SU-DHL-6 (cell line): Measurements from ENCODE around the gene MED10.
"Not testable (repeated sequence)": the region's sequence is repeated elsewhere in the genome, so short reads cannot be mapped to it uniquely, and the experiment has no call there.

Experiments used
- H2AFZ ChIP-seq: fragments of 200-600 bp; sonication (generic); 2 replicates; pipeline ENCODE4 v1.6.1; 2014; ENCODE audit warnings: low read depth, mild to moderate bottlenecking, moderate library complexity, mixed read lengths, antibody characterized with exemption, low read length; ENCODE audit not compliant: severe bottlenecking
- H3F3A ChIP-seq: fragments of 200-600 bp; shearing (Covaris generic); 2 replicates; pipeline ENCODE4 v1.6.0; 2016; ENCODE audit warnings: antibody characterized with exemption, mild to moderate bottlenecking; ENCODE audit not compliant: insufficient read depth
- H3K27ac ChIP-seq: fragments of 200-600 bp; sonication (generic); 2 replicates; pipeline ENCODE4 v1.5.1; 2016; ENCODE audit warnings: low read depth, mild to moderate bottlenecking, low read length, moderate library complexity, mixed read lengths
- H3K27me3 ChIP-seq: fragments of 200-600 bp; sonication (generic), shearing (Covaris generic); 2 replicates; pipeline ENCODE4 v1.6.0; 2014; ENCODE audit warnings: mild to moderate bottlenecking, low read length
- H3K36me3 ChIP-seq: fragments of 200-600 bp; sonication (generic); 2 replicates; pipeline ENCODE4 v1.6.1; 2014; ENCODE audit warnings: mild to moderate bottlenecking, low read length, mixed read lengths
- H3K4me2 ChIP-seq: fragments of 300-600, 200-600 bp; shearing (Covaris generic), sonication (generic); 2 replicates; pipeline ENCODE4 v1.6.0; 2014; ENCODE audit warnings: low read length, low read depth, mild to moderate bottlenecking; ENCODE audit not compliant: poor library complexity, severe bottlenecking
- H3K4me3 ChIP-seq: fragments of 200-600 bp; sonication (generic); 2 replicates; pipeline ENCODE4 v1.5.1; 2014; ENCODE audit warnings: antibody characterized with exemption, low read length, mild to moderate bottlenecking, mixed read lengths; ENCODE audit not compliant: insufficient read depth, poor library complexity, severe bottlenecking
- H3K79me2 ChIP-seq: fragments of 200-600 bp; sonication (generic); 2 replicates; pipeline ENCODE4 v1.6.1; 2014; ENCODE audit warnings: mild to moderate bottlenecking, low read length, moderate library complexity; ENCODE audit not compliant: insufficient read depth
- H3K9ac ChIP-seq: fragments of 200-600 bp; sonication (generic); 2 replicates; pipeline ENCODE4 v1.7.0; 2014; ENCODE audit warnings: mild to moderate bottlenecking, low read length
- H3K9me2 ChIP-seq: fragments of 200-600 bp; sonication (generic); replicated peaks from 2 replicates; pipeline ENCODE4 v1.6.1; 2014; ENCODE audit warnings: low read length; ENCODE audit not compliant: insufficient read depth
- H3K9me3 ChIP-seq: fragments of 200-600 bp; sonication (generic); 2 replicates; pipeline ENCODE4 v1.6.1; 2014; ENCODE audit warnings: low read length, mixed read lengths; ENCODE audit not compliant: insufficient read depth
- H4K20me1 ChIP-seq: fragments of 200-600 bp; sonication (generic); 2 replicates; pipeline ENCODE4 v1.6.1; 2014; ENCODE audit warnings: low read depth, mild to moderate bottlenecking, antibody characterized with exemption, low read length, moderate library complexity, mixed read lengths
- EZH2phosphoT487 ChIP-seq: fragments of 200-600 bp; sonication (generic), shearing (Covaris generic); conservative IDR thresholded peaks from 2 replicates; pipeline ENCODE4 v1.6.1; 2018; ENCODE audit warnings: mild to moderate bottlenecking, antibody characterized with exemption, low read length, moderate library complexity, mixed read lengths
- TF ChIP-seq, protein P1 (sequence below): fragments of 200-600 bp; sonication (generic); IDR thresholded peaks from one replicate; pipeline ENCODE4 v1.5.1; 2017; ENCODE audit warnings: antibody characterized with exemption, mild to moderate bottlenecking, low read length, moderate library complexity; ENCODE audit not compliant: insufficient read depth, poor library complexity, severe bottlenecking

MED10 gene

DNA sequence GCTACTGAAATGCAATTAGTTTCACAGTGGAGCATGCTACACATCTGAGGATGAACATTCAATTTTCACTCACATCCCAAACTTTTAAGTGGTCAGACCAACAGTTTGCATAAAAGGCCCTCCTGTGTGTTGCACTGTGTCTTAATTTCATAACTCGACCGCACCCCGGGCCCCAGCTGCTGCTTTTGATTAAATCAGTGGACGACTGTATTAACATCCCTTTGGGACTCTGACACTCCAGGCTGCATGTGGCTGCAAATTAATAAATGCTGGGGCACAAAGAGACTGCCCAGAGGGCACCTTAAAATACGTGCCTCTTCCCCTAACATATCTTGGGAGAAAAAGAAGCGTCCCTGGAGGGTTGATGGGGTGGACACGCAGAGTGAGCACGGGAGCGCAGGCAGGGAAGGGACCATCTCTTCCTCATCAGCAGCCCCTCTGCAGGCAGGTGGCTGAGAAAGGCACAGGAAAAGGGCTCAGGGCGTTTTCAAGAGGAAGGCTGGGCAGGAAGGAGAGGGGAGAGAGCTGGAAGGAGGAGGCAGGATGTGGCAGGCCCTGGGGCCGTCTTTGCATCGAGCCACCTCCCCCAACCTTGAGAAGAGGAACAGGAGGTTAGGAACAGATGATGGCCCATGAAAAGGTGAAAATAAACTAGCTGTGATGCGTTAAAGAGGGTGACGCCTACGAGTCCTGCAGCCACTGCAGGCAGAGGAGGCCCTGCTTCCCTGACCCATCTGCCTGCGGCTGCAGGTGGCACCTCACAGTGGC, 18.6 kb downstream of the MED10 start:
- no peaks in the 10 kb centered on the region for H3K79me2 ChIP-seq
- no peak overlapping the region for H3K4me2 ChIP-seq
- no peaks in the 10 kb centered on the region for H4K20me1 ChIP-seq
- TF ChIP-seq, protein P1, sequence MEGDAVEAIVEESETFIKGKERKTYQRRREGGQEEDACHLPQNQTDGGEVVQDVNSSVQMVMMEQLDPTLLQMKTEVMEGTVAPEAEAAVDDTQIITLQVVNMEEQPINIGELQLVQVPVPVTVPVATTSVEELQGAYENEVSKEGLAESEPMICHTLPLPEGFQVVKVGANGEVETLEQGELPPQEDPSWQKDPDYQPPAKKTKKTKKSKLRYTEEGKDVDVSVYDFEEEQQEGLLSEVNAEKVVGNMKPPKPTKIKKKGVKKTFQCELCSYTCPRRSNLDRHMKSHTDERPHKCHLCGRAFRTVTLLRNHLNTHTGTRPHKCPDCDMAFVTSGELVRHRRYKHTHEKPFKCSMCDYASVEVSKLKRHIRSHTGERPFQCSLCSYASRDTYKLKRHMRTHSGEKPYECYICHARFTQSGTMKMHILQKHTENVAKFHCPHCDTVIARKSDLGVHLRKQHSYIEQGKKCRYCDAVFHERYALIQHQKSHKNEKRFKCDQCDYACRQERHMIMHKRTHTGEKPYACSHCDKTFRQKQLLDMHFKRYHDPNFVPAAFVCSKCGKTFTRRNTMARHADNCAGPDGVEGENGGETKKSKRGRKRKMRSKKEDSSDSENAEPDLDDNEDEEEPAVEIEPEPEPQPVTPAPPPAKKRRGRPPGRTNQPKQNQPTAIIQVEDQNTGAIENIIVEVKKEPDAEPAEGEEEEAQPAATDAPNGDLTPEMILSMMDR = no peak
- no peak for TF ChIP-seq EZH2phosphoT487
- H2AFZ ChIP-seq = no peak overlapping the region
- H3K27me3 ChIP-seq = no peaks in the 10 kb centered on the region
- no peaks in the 10 kb centered on the region for H3K36me3 ChIP-seq
- H3K9me2 ChIP-seq = no peaks in the 10 kb centered on the region
- no peaks in the 10 kb centered on the region for H3K9me3 ChIP-seq
- no peak overlapping the region for H3K4me3 ChIP-seq
- H3F3A ChIP-seq = no peaks in the 10 kb centered on the region
- no peak overlapping the region for H3K27ac ChIP-seq
- H3K9ac ChIP-seq = no peak overlapping the region

DNA sequence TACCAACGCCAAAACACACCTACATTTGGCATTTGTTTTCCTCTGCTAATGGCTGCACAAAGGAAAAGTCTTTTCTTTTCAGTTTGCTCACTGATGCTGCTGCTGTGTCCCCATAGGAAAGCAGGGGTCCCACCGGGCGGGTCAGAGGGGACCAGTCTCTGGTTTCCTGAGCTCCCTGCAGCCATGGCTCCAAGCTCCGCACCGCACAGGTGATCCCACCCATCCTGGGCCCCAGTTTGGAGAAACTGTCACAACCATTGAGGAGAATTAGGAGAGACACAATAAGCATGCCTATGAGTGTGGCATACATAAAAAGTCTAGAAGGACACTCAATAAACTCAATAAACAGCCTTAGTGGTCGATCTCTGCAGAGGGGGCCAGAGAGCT, 19.9 kb downstream of the MED10 start:
- no peaks in the 10 kb centered on the region for H4K20me1 ChIP-seq
- no peaks in the 10 kb centered on the region for H3K79me2 ChIP-seq
- H3K9ac ChIP-seq = no peak overlapping the region
- no peak overlapping the region for H2AFZ ChIP-seq
- no peak overlapping the region for H3K4me2 ChIP-seq
- no peaks in the 10 kb centered on the region for H3K36me3 ChIP-seq
- H3K27ac ChIP-seq = no peak overlapping the region
- H3K9me2 ChIP-seq = no peaks in the 10 kb centered on the region
- H3K27me3 ChIP-seq = no peaks in the 10 kb centered on the region
- no peak for TF ChIP-seq EZH2phosphoT487
- no peak overlapping the region for H3K4me3 ChIP-seq
- no peaks in the 10 kb centered on the region for H3F3A ChIP-seq
- H3K9me3 ChIP-seq = no peaks in the 10 kb centered on the region

DNA sequence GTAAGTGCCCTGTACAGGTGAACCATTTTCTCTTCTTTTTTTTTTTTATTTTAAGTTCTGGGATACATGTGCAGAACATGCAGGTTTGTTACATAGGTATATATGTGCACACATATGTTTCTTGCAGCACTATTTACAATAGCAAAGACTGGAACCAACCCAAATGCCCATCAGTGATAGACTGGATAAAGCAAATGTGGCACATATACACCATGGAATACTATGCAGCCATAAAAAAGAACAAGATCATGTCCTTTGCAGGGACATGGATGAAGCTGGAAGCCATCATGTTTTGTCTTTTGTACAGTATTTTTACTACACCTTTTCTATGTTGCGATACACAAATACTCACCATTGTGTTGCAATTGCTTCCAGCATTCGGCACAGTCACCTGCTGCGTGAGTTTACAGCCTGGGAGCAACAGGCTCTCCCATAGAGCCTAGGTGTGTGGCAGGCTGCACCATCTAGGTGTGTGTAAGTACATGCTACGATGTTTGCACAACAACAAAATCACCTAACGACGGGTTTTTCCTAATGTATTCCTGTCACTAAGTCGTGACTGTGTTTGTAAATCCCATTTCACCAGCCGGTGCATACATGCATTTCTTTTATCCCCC, 20.4 kb downstream of the MED10 start:
- H4K20me1 ChIP-seq, H3K4me2 ChIP-seq, H3K36me3 ChIP-seq, H3K9me3 ChIP-seq, H3K27me3 ChIP-seq, H3K79me2 ChIP-seq, H2AFZ ChIP-seq, H3K9ac ChIP-seq, H3K4me3 ChIP-seq, H3K9me2 ChIP-seq, H3K27ac ChIP-seq, H3F3A ChIP-seq: not testable (repeated sequence)

DNA sequence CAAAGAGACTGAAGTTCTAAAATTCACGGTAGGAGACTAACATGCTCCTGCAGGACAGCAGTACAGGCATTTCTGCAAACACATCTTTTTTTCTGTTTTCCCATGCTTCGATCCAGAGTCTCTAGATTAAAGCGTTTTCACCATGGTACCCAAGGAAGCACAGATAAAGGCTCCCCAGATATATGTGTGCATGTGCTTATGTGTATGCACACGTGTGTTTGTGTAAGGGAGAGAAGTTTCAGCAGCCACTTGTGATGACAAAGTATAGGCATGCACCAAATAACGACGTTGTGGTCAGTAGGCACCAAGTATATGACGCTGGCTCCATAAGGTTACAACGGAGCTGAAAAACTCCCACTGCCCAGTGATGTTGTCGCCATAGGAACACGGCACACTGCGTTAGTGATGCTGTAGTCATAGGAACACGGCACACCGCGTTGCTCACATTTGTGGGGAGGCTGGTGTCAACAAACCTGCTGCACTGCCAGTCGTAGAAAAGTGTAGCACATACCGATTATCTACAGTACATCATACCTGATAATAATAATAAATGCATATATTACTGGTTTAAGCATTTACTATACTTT, 21.7 kb downstream of the MED10 start:
- H3K4me3 ChIP-seq = no peak overlapping the region
- no peaks in the 10 kb centered on the region for H3K79me2 ChIP-seq
- H3K9me2 ChIP-seq = no peaks in the 10 kb centered on the region
- no peak for TF ChIP-seq EZH2phosphoT487
- TF ChIP-seq, protein P1 = no peak
- no peaks in the 10 kb centered on the region for H3K36me3 ChIP-seq
- no peaks in the 10 kb centered on the region for H3F3A ChIP-seq
- H3K4me2 ChIP-seq = no peak overlapping the region
- H3K27ac ChIP-seq = no peak overlapping the region
- H2AFZ ChIP-seq = no peak overlapping the region
- H3K9me3 ChIP-seq = no peaks in the 10 kb centered on the region
- H4K20me1 ChIP-seq = no peaks in the 10 kb centered on the region
- no peaks in the 10 kb centered on the region for H3K27me3 ChIP-seq
- no peak overlapping the region for H3K9ac ChIP-seq
